ENCODE results near the gene IMP3.

GRCh38 chr15:75625542-75626347, 14.3 kb downstream of the IMP3 start, which contains the start of gene SNUPN:
- TF ChIP-seq TSHZ2 (CRISPR knock-in tag; IDR thresholded peaks at IDR 0.05) (no peak), ZNF70 (CRISPR knock-in tag; IDR thresholded peaks at IDR 0.05) (no peak), SNAI2 (CRISPR knock-in tag; IDR thresholded peaks at IDR 0.05) (no peak), ARNTL (CRISPR knock-in tag; IDR thresholded peaks at IDR 0.05; ENCODE audit: borderline replicate concordance, low read depth) (no peak), RARB (CRISPR knock-in tag; IDR thresholded peaks at IDR 0.05) (no peak), ISL1 (CRISPR knock-in tag; IDR thresholded peaks at IDR 0.05) (no peak), ZC3H10 (CRISPR knock-in tag; IDR thresholded peaks at IDR 0.05) (no peak)
- TF ChIP-seq, protein P1, sequence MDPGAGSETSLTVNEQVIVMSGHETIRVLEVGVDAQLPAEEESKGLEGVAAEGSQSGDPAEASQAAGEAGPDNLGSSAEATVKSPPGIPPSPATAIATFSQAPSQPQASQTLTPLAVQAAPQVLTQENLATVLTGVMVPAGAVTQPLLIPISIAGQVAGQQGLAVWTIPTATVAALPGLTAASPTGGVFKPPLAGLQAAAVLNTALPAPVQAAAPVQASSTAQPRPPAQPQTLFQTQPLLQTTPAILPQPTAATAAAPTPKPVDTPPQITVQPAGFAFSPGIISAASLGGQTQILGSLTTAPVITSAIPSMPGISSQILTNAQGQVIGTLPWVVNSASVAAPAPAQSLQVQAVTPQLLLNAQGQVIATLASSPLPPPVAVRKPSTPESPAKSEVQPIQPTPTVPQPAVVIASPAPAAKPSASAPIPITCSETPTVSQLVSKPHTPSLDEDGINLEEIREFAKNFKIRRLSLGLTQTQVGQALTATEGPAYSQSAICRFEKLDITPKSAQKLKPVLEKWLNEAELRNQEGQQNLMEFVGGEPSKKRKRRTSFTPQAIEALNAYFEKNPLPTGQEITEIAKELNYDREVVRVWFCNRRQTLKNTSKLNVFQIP (CRISPR knock-in tag; IDR thresholded peaks at IDR 0.05; ENCODE audit: borderline replicate concordance, low read depth) = no peak

All from SK-N-SH treated with all-trans-retinoic acid at 6 μM for 48 hours (cell line).